Lung (tissue), 12 donors: ENCODE data around the gene CRABP2. TPM values are rescaled to one million over a fixed set of nuclear protein-coding genes. Genes with fewer than 3 reads are reported as not detected.

Experiments
- ATAC-seq: fragments of 200-7000 bp; cut with Tn5 transposase; one replicate; pipeline ENCODE4 v1.9.1; 2020; ENCODE audit warnings: moderate number of reproducible peaks; ENCODE audit not compliant: insufficient read depth, low FRiP score
- DNase-seq, 3 donors: peaks; one replicate each; pipeline ENCODE4 v3.0.0-alpha.2; 2013 to 2017
- H3K27ac ChIP-seq, 2 donors: one replicate each; pipeline ENCODE4 v1.5.1; 2013; ENCODE audit warnings: mild to moderate bottlenecking in 2 of 2, moderate library complexity in 2 of 2, control low read depth in 1 of 2, inconsistent platforms in 1 of 2, low read depth in 1 of 2, low read length in 1 of 2
- H3K27me3 ChIP-seq, 3 donors: one replicate each; pipeline ENCODE4 v1.5.1; 2013; ENCODE audit warnings: low read length in 2 of 3; ENCODE audit not compliant: control insufficient read depth in 3 of 3, insufficient read depth in 3 of 3
- H3K36me3 ChIP-seq, 4 donors: one replicate each; pipeline ENCODE4 v1.5.1; 2013; ENCODE audit warnings: low read length in 4 of 4, mild to moderate bottlenecking in 1 of 4, moderate library complexity in 1 of 4; ENCODE audit not compliant: control insufficient read depth in 4 of 4, insufficient read depth in 4 of 4
- H3K4me1 ChIP-seq, 5 donors: one replicate each; pipeline ENCODE4 v1.5.1; 2013; ENCODE audit warnings: low read length in 5 of 5, mild to moderate bottlenecking in 2 of 5, moderate library complexity in 1 of 5; ENCODE audit not compliant: control insufficient read depth in 5 of 5, insufficient read depth in 5 of 5
- H3K4me3 ChIP-seq: one replicate; pipeline ENCODE4 v1.5.1; 2013; ENCODE audit warnings: mild to moderate bottlenecking, control low read depth, moderate library complexity
- H3K9ac ChIP-seq, 2 donors: one replicate each; pipeline ENCODE4 v1.5.1; 2013; ENCODE audit warnings: low read length in 2 of 2, control low read depth in 1 of 2; ENCODE audit not compliant: insufficient read depth in 1 of 2
- H3K9me3 ChIP-seq, 4 donors: one replicate each; pipeline ENCODE4 v1.5.1; 2013; ENCODE audit warnings: low read length in 3 of 4, mild to moderate bottlenecking in 1 of 4, moderate library complexity in 1 of 4; ENCODE audit not compliant: control insufficient read depth in 4 of 4, insufficient read depth in 3 of 4
- WGBS, 2 donors: extraction: QIAGEN DNeasy Blood & Tissue Kit; methylation state at CpG; one replicate each; pipeline ENCODE4 v1.1.7; 2013; 5-methylcytosine and 5-hydroxymethylcytosine counted together
- polyA plus RNA-seq, 2 donors: library from polyadenylated mRNA; stranded (reverse); fragments of 200-250 nt; gene quantifications; one replicate each; pipeline ENCODE4 v1.2.1, GENCODE V29; 2013
- total RNA-seq, 2 donors: library from RNA; depleted of rRNA in 1 of 2; stranded (reverse); fragments of >200 nt in 1 of 2; gene quantifications; one replicate each; pipeline ENCODE4 v1.2.1, GENCODE V29; 2014 to 2021
- TF ChIP-seq, protein P1 (sequence below): IDR thresholded peaks from 2 replicates; pipeline ENCODE4 v1.5.1; 2012; ENCODE audit warnings: mild to moderate bottlenecking; ENCODE audit errors: control extremely low read depth, extremely low read depth
- donor health status: control.
- donor health status: control.
- donor health status: Bipolar disorder and iron deficiency.
- donor health status: healthy.
- donor health status: DM: yes; HTN: yes; CAD: no.

CRABP2 gene
- total and polyA plus RNA-seq, 4 donors: 1.3 to 13.6 (median 4.9) TPM

DNA sequence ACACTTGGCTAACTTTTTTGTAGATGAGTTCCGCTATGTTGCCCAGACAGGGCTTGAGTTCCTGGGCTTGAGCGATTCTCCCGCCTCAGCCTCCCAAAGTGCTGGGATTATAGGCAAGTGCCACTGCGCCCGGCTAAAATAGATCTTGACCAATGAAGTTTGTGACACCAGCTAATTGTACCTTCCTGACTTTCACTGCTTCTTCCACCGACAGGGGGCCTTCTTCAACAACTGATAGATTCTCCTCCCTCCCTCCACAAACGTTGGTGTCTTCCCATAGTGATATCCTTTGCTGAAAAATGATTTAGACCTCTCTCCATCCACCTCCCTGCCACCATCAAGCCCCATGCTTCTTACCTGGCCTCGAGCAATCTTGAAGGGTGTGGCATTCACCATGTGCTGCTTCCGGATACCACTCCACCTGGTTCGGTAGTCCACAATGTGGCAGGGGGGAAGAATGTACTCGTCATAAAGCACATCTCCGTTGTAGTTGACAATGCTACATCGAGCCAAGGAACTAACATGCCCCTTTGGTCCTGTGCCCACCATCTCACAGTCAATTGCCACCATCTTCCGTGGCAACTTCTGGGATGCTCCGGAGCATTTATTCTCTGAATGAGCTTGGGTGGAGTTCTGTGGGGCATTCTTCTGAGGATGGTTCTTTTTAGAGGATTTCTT, 21.3 kb upstream of the CRABP2 start:
- Histone ChIP-seq H3K4me3 (no peak overlapping the region), H3K9ac (no peak overlapping the region), H3K9me3 (no peaks in the 10 kb centered on the region), H3K27me3 (no peaks in the 10 kb centered on the region), H3K4me1 (peaks cover 14 to 36% (median 16%) of the 10 kb centered on the region in 5 donors), H3K27ac (no peak overlapping the region), H3K36me3 (peaks cover 16 to 25% (median 21%) of the 10 kb centered on the region in 4 donors)
- no peak for ATAC-seq
- TF ChIP-seq, protein P1, sequence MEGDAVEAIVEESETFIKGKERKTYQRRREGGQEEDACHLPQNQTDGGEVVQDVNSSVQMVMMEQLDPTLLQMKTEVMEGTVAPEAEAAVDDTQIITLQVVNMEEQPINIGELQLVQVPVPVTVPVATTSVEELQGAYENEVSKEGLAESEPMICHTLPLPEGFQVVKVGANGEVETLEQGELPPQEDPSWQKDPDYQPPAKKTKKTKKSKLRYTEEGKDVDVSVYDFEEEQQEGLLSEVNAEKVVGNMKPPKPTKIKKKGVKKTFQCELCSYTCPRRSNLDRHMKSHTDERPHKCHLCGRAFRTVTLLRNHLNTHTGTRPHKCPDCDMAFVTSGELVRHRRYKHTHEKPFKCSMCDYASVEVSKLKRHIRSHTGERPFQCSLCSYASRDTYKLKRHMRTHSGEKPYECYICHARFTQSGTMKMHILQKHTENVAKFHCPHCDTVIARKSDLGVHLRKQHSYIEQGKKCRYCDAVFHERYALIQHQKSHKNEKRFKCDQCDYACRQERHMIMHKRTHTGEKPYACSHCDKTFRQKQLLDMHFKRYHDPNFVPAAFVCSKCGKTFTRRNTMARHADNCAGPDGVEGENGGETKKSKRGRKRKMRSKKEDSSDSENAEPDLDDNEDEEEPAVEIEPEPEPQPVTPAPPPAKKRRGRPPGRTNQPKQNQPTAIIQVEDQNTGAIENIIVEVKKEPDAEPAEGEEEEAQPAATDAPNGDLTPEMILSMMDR: peak; percentile 25
- 51 to 58% methylated on average over 15 of the region's 15 CpGs for WGBS, 2 donors
- peak in 2 of 3 donors; percentile 53 to 58 for DNase-seq

DNA sequence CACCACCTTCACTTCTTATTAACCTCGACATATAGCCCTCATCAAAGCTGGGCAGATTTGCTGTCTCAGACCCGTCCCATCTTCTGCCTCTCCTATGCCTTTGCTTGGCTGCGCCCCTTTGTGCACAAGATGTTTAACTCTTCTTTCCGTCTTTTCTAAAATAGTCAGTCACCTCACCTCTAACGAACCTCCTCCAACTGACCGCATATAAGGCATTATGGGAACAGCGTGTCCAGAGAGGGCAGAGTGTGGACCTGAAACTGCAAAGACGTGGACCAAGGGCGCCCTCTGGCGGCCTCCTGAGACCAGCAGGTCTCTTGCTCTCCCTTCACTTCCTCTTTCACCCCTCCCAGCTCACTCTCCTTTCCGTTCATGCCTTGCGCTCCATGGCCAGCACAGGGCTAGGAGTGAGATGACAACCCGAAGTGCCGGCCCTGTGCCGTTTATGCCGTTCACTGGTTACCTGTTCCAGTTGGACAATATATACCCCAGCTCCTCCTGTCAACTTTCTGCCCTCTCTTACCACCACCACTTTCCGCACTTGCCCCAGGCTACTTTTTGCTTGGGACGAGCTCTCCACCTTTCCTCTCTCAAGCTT, 20.4 kb upstream of the CRABP2 start:
- Histone ChIP-seq H3K4me3 (peak overlapping the region; percentile 5), H3K4me1 (peaks cover 14 to 36% (median 16%) of the 10 kb centered on the region in 5 donors), H3K36me3 (peaks cover 18 to 32% (median 24%) of the 10 kb centered on the region in 4 donors), H3K27ac (no peak overlapping the region), H3K9ac (peak overlapping the region in 1 of 2 donors; percentile 72), H3K27me3 (no peaks in the 10 kb centered on the region), H3K9me3 (no peaks in the 10 kb centered on the region)
- peak; percentile 89 to 93 (median 91) for DNase-seq
- TF ChIP-seq, protein P1: peak; percentile 90
- WGBS, 2 donors: 14 to 15% methylated on average over 18 of the region's 18 CpGs
- peak; percentile 68 for ATAC-seq

DNA sequence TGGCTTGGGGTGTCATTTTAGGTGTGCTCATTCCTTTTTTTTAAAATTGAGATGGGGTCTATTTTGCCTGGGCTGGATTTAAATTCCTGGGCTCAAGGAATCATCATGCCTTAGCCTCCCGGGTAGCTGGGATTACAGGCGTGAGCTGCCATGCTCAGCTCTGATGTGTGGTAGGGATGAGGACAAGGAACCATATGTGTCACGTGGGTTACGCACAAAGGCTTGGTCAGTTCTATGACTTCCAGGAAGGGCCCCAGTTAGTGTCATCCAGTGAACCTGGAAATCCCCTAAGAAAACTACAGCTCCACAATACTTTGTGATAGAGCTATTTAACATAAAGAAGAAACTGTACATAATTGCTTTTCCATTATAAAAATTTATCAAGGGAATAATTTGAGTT, 16.2 kb upstream of the CRABP2 start:
- Histone ChIP-seq H3K27me3 (no peaks in the 10 kb centered on the region), H3K9ac (no peak overlapping the region), H3K9me3 (no peaks in the 10 kb centered on the region), H3K4me3 (no peak overlapping the region), H3K36me3 (peaks cover 18 to 33% (median 26%) of the 10 kb centered on the region in 4 donors), H3K27ac (no peak overlapping the region), H3K4me1 (peaks cover 5 to 16% (median 8%) of the 10 kb centered on the region in 5 donors)
- TF ChIP-seq, protein P1: no peak
- no peak for DNase-seq
- ATAC-seq: no peak
- WGBS, 2 donors: 88 to 95% methylated on average over 4 of the region's 4 CpGs
